HG03135 (cell line): Measurements from ENCODE around the gene LCLAT1.

ENCODE experiments used
- ATAC-seq: cut with Tn5 transposase; IDR thresholded peaks from one replicate; pipeline ENCODE4 v1.9.1; 2021; ENCODE audit warnings: mild to moderate bottlenecking, moderate library complexity; ENCODE audit not compliant: unreplicated experiment

Gene LCLAT1

DNA sequence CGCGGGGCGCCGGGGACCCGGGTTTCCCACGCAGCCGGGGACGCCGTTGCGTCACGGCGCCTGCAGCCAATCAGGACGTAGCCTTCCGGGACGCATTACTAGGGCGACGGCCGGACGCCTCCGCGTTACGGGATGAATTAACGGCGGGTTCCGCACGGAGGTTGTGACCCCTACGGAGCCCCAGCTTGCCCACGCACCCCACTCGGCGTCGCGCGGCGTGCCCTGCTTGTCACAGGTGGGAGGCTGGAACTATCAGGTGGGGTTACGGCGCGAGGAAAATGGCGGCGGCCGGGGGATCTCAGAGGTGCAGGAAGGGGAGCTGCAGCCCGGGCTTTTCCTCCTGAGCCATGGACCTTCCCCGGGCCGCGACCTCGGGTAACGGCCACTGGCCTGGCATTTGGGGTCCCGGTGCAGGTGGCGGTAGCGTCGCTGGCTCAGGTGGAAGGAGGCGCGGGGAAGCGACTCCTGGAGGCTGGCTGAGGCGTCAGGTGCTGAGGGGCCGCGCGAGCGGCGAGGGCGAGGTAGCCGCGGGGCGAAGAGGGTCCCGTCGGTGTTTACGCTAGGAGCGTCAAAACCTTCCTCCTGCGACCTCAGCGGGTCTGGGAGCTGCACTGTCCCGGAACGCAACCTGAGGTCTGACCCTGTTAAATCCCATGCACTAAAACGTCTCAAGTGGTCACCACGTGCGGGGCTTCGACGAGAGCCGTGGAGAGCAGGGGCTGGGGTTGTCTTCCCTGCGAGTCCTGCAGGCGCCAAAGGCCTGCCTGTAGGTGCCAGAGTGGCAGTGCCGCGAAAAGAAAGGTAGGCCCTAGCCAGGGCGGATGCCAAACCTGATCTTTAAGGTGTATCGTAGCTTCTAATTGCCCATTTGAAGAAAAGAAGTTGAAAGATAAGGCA lies at the start of gene LCLAT1:
Gene LCLAT1 (plus strand): TSS at position 98 of the 897 bp plus-strand sequence. CDS start 78,345 bp downstream, outside the sequence.
- ATAC-seq, result peak; percentile 98

GRCh38 chr2:30398084-30398873 lies 48.8 kb upstream of the LCLAT1 start:
- no peak for ATAC-seq

- no peak for ATAC-seq
These were observed 46.7 kb upstream of the LCLAT1 start for GRCh38 chr2:30400151-30400954.

DNA sequence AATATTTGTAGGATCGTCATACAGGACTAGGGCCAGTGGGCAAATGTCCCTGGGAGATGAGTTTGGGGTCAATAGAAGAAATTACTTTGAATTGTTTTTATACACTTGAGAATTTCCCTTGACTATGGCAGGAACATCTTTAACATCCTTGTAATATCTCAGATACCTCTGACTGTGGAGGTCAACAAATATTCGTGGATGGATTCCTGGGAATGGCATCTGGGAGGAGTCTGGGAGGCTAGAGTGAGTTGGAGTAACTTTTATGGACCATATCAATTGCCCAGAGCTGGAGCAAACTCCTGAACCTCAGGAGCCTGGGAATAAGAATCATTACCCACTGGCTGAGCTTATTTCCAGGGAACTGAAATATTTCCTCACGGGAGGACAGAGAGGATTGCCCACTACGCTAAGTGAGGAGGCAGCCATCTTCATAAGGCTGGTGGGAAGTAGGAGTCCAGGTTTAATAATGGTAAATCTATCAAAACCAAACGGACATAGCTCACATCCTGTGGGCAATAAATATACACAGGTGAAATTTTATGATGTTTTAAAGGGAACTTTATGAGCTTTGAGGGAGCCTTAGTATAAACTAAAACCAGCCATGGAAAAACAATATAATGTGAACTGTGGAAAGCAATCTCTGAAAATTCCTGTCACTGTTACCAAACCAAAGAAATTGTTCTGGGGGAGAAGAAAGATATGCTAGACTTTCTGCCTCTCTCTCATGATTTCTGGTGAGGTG lies 44.4 kb upstream of the LCLAT1 start:
- no peak for ATAC-seq

DNA sequence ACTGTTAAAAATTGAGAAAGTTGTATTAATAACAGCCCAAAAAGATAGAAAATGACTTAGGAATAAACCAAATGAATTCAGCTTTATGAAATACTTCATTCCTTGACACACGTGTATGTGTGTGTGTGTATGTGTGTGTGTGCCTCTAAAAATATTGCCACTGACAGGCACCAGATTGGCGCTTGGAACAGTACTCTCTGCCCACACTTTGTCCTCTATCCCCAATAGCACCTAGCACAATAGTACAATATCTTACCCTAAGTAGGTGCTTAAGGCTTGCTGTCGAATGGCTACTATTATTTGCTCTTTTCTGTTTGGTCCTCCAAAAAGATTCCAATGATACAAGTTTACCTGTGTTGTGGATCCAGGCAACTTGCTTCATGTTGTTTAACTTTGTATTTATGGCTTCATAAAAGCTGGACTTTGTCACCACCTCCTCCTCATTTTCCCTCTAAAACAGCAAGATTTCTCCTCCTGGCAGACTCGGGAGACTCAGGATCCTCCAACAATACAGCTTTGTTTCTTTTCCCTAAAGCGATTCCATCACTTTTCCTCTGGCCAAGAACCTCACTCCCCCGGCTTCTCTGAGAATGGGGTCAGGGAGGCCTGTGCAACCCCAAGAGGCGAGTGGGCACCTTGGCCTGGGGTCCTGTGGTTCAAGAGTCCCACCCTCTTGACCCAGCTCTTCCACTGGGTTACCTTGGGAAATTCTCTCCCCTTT lies 43.3 kb upstream of the LCLAT1 start:
- ATAC-seq, result no peak

DNA sequence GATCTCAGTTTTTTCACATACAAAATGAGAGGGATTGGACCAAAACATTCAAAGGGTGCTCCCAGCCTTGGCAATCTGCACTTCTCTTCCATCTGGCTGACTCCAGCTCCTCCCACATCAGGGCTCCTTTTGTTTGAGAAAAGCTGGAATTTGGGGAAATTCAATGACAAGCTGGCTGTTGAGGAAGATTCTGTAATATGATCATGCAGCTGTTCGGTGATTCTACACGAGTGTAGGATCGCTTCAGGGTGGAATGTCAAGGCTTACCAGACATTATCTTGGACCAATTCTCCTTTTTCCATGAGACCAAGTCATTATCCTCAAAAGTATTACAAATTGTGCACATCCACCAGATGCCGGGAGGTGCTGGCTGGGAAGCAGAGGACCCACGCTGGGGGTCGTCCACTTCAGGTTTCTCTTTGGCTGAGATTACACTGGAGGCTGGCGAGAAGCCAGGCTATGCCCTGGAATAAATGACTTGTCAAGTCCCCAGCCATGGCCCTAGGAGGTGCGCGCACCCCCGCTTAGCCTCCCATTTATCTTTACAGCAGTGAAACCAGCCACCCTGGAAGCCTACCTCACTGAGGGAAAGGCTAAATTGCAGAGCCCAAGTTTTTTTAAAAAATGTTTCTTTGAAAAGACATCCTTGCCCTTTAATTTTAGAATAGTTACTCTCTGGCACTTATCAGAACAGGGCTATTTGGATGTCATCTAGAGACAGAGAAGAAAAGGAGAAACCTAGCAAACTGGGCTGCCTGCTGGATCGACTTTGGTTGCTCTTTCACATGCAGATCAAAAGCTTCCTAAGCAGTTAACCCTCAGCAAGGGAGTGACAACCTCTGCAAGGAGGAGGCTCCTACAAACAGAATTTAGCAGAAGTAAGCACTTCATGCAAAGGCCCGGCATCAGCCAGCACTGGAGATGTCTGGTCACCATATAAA lies 42.5 kb upstream of the LCLAT1 start:
- ATAC-seq, result no peak

DNA sequence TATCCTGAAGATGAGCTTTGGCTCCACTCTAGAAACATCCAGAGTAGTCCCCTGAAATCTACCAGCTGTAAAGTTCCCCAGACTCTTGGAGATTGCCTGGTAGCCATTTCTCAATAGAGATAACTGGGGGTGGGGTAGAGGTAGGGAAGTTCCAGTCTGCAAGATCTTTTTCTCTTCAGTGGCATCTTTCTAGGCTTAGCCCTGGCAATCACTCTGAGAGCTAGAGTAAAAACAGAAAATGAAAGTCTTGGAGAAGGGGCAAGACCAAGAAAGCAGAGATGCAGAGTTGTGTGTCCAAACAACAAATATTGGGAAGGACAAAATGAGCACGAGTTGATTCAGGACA lies 41.8 kb upstream of the LCLAT1 start:
- ATAC-seq, result no peak

GRCh38 chr2:30406853-30407252 lies 40.2 kb upstream of the LCLAT1 start:
- ATAC-seq, result no peak

DNA sequence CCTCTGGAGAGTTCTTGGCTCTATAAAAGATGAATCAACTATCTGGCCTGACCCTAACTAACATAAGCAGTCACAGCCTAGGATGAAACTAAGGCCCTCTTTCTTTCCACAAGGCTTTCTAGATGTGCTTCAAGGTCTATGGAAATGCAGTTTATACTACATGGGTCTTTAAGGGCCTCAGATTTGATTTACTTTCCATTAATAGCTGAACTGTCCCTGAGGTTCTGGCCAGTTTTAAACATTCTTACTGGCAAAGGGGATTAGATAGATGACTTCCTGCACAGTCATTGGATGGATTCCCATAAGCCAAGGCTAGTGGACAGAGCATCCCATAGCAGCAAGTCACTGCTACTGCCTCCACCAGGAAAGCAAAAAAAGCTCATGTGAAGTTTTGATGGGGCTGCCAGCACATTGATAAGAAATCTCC lies 38.1 kb upstream of the LCLAT1 start:
- no peak for ATAC-seq

- no peak for ATAC-seq
These were observed 36.8 kb upstream of the LCLAT1 start for GRCh38 chr2:30410217-30410616.

DNA sequence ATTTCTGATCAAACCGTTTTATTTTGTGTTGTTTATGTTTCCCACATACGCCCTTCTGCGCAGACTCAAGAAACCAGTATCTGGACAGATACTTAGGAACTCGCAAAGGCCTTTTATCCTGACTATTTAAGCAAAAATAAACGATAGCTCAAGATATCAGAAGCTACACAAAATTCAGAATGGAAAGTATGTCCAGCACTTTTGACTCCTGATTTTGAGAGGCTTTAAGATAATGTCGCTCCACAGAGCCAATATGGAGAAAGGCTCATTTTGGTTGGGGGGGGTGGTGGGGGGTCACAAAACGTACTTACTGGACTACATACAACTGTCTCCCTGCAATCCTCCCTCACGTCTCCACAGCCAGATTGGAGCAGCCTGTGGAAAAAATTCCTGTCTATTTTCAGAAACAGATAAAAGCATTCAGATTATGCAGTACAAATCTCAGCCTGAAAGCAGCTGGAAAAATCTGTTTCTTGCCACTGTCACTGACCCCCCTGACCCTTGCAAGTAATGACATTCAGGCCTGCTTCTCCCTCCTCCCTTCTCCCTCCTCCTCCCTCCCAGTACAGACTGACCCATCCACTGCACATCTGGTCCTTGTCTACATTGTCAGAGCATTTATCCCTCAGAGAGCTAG lies 34.9 kb upstream of the LCLAT1 start:
- no peak for ATAC-seq

DNA sequence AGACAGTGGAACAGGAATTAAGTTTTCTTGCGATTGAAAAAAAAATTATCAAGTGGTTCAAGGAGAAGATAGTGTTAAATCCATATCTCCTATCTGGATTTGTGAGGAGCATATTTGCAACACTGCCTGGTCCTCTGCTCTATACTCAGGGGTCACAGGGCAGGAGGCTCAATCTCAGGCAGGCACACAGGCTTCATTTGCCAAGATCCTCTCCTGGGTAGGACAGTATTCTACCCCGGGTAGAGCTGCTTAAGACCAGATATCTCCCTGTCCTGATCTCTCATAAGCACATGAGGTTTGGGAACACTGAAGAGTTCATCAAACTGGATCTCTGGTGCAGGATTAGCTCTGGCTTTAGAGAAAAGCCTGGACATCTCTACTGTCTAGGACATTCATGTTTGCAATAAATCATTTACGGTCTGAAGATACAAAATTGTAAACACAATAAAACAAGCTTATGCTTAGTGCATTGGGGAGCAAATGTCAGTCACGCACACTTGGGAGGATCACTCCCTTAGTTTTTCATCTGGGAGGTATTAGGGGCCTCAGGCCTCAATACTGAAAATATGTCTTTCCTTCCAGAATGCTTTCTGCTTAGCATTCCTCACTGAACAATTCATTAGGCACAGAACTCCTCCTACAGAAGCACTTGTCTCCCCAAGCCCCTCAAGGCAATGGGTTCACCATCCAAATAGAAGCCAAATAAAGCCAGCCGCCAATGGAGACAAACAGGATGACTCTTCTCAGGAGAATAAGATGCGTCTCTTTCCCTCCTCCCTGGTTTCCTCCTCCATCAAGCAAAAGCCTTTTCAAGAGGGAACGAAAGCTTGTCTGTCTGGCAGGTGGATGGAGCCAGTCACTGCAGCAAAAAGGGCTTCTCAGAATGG lies 34.1 kb upstream of the LCLAT1 start:
- no peak for ATAC-seq

DNA sequence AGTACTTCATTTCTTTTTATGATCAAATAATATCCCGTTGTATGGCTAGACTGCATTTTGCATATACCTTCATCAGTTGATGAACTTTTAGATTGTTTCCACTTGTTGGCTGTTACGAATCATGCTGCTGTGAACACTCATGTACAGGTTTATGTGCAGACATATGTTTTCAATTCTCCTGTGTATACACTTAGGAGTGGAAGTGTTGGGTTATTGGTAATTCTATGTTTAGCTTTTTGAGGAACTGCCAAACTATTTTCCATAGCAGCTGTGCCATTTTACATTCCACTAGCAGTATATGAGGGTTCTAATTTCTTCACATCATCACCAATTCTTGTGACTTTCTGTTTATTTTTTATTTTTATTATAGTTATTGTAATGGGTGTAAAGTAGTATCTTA lies 32.1 kb upstream of the LCLAT1 start:
- ATAC-seq, result no peak

- ATAC-seq, result no peak
These were observed 29.8 kb upstream of the LCLAT1 start for GRCh38 chr2:30417253-30417652.

DNA sequence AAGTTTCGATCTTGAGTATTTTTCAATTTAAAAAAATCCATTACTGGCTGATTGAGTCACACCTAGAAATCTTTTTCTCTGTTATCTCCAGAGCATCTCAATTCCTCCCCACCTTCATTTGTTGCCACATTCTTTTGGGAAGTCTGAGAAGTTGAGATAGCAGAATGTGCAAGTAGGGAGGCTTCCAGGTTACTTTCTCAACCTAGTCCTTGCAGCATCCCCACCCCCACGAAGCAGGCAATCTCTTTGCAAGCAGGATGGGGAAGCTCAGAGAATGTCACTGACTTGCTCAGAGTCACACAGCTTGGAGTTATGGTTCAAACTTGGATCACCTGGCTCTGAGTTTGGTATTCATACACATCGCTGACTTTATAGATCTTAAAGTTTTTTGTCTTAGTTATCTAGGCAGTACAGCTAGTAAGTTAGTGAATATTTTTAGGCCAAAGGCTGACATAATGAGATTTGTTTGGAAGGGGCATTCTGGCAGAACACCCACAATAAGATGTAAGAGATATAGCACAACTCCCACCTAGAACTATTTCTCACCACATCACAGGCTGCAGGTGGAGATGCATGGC lies 25.9 kb upstream of the LCLAT1 start:
- ATAC-seq, result no peak

GRCh38 chr2:30421604-30422443 lies 25.2 kb upstream of the LCLAT1 start:
- ATAC-seq, result no peak
